Psoas muscle (tissue), 8 donors: ENCODE results near the gene CUBN. TPM values are rescaled to one million over a fixed set of nuclear protein-coding genes. Genes with fewer than 3 reads are reported as not detected.

ENCODE experiments used
- ATAC-seq, 4 donors: fragments of 200-7000 bp; cut with Tn5 transposase; one replicate each; pipeline ENCODE4 v1.9.1; 2020; ENCODE audit warnings: moderate library complexity in 3 of 4, mild to moderate bottlenecking in 2 of 4
- DNase-seq, 2 donors: peaks; one replicate each; pipeline ENCODE4 v3.0.0-alpha.2; 2020
- H3K27ac ChIP-seq: fragments of 200-600 bp; one replicate; pipeline ENCODE4 v1.8.0; 2022
- H3K27me3 ChIP-seq, 3 donors: fragments of 200-600 bp in 1 of 3; one replicate each; pipeline versions ENCODE4 v1.6.1 to v1.8.0; 2013 to 2022; ENCODE audit warnings: low read length in 2 of 3, mild to moderate bottlenecking in 2 of 3, moderate library complexity in 1 of 3; ENCODE audit not compliant: insufficient read depth in 3 of 3
- H3K36me3 ChIP-seq, 2 donors: fragments of 200-600 bp in 1 of 2; one replicate each; pipeline versions ENCODE4 v1.6.1 to v1.8.0; 2013 to 2022; ENCODE audit warnings: low read depth in 1 of 2, mild to moderate bottlenecking in 1 of 2, moderate library complexity in 1 of 2; ENCODE audit not compliant: insufficient read depth in 1 of 2
- H3K4me1 ChIP-seq: fragments of 200-600 bp; one replicate; pipeline ENCODE4 v1.8.0; 2022
- H3K4me3 ChIP-seq: fragments of 200-600 bp; one replicate; pipeline ENCODE4 v1.8.0; 2022; ENCODE audit warnings: mild to moderate bottlenecking
- H3K9me3 ChIP-seq: fragments of 200-600 bp; one replicate; pipeline ENCODE4 v1.8.0; 2022
- WGBS, 3 donors: extraction: QIAGEN DNeasy Blood & Tissue Kit; methylation state at CpG; one replicate each; pipeline versions ENCODE4 v1.1.6 to v1.1.7; 2013; 5-methylcytosine and 5-hydroxymethylcytosine counted together
- intact Hi-C, 2 donors: fragments of 100-400 bp; cut with DNase I; formaldehyde crosslinking; loops; one replicate each; pipeline versions ENCODE4 v1.11.0 to v1.14.2; 2022
- polyA plus RNA-seq, 3 donors: library from polyadenylated mRNA; stranded (reverse); fragments of 200-250 nt; gene quantifications; one replicate each; pipeline ENCODE4 v1.2.3, GENCODE V29; 2013
- total RNA-seq, 4 donors: library from RNA; stranded (reverse); fragmentation: NEBNext Ultra II Directional in 2 of 4; extraction: Animal tissue kit (Norgen Biotek cat#: 25700) in 2 of 4; gene quantifications; one replicate each; pipeline versions ENCODE4 v1.2.1 to v1.2.4, GENCODE V29; 2021 to 2023
- TF ChIP-seq, protein P1 (sequence below): fragments of 200-600 bp; IDR thresholded peaks from one replicate; pipeline ENCODE4 v1.8.0; 2022; ENCODE audit warnings: antibody characterized with exemption
- donor health status: healthy with polysubstance abuse.
- donor health status: DM: no; HTN: no; CAD: no; lungs with moderate emphysema.
- donor health status: Bipolar disorder and iron deficiency.
- donor health status: healthy.
- donor health status: DM: yes; HTN: yes; CAD: no.
- donor health status: DM: no; HTN: no; CAD: no.
- donor health status: DM: no; HTN: no; CAD: no.
- donor health status: DM: yes; HTN: yes; CAD: no.

CUBN gene
- total and polyA plus RNA-seq, 7 donors, result 0.07 to 1.1 (median 0.22) TPM

DNA sequence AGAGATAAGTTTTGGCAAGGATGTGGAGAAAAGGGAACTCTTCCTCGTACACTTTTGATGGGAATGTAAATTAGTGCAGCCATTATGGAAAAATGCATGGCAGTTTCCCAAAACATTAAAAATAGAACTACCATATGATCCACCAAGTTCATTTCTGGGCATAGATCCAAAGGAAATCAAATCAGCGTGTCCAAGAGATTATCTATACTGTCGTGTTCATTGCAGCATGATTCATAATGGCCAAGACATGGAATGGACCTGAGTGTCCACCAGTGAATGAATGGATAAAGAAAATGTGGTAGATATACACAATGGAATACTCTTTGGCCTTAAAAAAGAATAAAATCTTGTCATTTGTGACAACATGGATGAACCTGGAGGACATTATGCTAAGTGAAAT, 242.0 kb downstream of the CUBN start:
- WGBS, 3 donors, result 14 to 19% (median 16%) methylated on average over 3 of the region's 3 CpGs
- H3K9me3 ChIP-seq, result no peaks in the 10 kb centered on the region
- TF ChIP-seq, protein P1, sequence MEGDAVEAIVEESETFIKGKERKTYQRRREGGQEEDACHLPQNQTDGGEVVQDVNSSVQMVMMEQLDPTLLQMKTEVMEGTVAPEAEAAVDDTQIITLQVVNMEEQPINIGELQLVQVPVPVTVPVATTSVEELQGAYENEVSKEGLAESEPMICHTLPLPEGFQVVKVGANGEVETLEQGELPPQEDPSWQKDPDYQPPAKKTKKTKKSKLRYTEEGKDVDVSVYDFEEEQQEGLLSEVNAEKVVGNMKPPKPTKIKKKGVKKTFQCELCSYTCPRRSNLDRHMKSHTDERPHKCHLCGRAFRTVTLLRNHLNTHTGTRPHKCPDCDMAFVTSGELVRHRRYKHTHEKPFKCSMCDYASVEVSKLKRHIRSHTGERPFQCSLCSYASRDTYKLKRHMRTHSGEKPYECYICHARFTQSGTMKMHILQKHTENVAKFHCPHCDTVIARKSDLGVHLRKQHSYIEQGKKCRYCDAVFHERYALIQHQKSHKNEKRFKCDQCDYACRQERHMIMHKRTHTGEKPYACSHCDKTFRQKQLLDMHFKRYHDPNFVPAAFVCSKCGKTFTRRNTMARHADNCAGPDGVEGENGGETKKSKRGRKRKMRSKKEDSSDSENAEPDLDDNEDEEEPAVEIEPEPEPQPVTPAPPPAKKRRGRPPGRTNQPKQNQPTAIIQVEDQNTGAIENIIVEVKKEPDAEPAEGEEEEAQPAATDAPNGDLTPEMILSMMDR, result no peak
- H3K4me3 ChIP-seq, result no peak overlapping the region
- DNase-seq (no peak), ATAC-seq (no peak)
- H3K27ac ChIP-seq, result no peak overlapping the region
- no peaks in the 10 kb centered on the region for H3K36me3 ChIP-seq
- H3K27me3 ChIP-seq, result no peaks in the 10 kb centered on the region
- H3K4me1 ChIP-seq, result no peaks in the 10 kb centered on the region
- intact Hi-C loops, result no loop called here

DNA sequence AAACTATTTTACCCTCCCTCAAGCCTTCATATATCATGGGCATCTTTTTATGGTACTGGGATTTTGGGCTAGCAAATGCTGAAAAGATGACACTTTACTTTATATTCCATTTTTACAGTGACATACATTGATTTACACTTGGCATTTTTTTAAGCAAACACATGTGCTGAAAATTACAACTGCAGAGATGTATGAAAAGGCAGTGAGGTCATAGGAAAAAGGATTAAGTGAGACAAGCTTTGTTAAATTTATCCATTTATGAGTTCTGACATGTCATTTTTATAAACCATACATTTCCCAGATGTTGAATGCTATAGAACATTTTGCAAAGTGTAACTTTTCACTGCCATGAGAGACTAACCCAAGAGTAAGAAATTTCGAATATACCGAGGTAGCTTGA, 243.6 kb downstream of the CUBN start:
- TF ChIP-seq, protein P1, result no peak
- no peaks in the 10 kb centered on the region for H3K36me3 ChIP-seq

DNA sequence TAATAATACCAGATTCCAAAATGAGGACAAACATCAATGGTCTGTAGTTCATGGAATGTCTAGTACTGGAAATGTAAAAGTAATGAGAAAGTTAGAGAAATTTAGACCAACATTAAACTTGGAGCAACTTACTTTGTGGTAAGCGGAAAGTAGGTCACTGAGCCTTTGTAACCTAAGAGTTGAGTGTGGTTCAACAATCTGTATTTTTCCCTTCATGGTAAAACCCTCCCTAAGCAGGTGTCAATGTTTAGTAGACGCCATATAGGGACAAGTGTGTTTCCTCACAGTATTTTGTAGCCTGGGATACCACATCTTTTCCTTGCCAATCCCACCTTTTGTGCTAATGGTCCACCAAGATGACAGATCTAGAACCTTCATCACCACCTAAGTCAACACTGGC, 245.1 kb downstream of the CUBN start:
- intact Hi-C loops, result no loop called here
- WGBS, 3 donors, result 94 to 100% (median 98%) methylated on average over 2 of the region's 2 CpGs
- no peaks in the 10 kb centered on the region for H3K4me1 ChIP-seq
- no peaks in the 10 kb centered on the region for H3K27me3 ChIP-seq
- TF ChIP-seq, protein P1, result no peak
- no peak overlapping the region for H3K4me3 ChIP-seq
- no peak for DNase-seq
- H3K36me3 ChIP-seq, result no peaks in the 10 kb centered on the region
- no peaks in the 10 kb centered on the region for H3K9me3 ChIP-seq
- no peak overlapping the region for H3K27ac ChIP-seq
- no peak for ATAC-seq

More for the DNA sequence above, 243.6 kb downstream of the CUBN start:
- Histone ChIP-seq H3K4me3 (no peak overlapping the region), H3K9me3 (no peaks in the 10 kb centered on the region), H3K4me1 (no peaks in the 10 kb centered on the region), H3K27ac (no peak overlapping the region), H3K27me3 (no peaks in the 10 kb centered on the region)
- WGBS, 3 donors, result 46 to 53% (median 51%) methylated on average over 2 of the region's 2 CpGs
- intact Hi-C loops, result no loop called here
- ATAC-seq (no peak), DNase-seq (no peak)

DNA sequence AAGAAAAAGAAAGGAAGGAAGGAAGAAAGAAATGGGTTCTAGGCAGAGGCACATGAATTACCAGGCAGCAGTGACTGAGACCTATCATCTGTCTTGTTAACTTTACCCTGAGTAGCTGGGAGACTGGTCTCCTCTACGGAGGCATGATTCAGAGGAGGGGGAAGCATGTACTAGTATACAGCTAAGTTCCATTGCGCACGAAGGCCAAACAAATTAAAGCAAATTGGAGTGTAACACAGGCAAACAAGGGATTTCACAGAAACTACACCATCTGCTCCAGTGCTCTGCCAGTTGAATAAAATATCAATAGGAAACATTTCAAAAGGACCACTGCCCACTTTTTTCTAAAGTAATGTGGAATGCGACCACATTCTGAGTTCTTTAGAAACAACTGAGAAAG, 246.5 kb downstream of the CUBN start:
- intact Hi-C loops, result no loop called here
- TF ChIP-seq, protein P1, result no peak

DNA sequence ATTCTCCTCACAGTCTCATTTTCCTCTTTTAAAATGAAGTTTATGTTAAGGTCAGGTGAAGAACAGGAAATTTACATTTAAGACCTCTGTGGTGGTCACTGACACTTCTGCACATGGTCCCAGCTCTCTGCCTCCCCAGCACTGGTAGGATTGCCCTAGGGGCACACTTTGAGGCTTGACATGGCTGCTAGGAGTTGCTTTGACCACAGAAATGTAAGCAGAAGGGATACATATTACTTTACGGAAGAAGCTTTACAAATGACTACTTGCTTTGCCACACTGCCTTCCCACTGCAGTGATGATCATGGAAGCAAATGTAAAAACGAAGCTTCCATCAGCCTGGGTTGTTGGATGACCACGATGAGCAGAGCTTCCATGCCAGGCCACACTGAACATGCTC, 259.3 kb downstream of the CUBN start:
- no peak for DNase-seq
- no peaks in the 10 kb centered on the region for H3K27me3 ChIP-seq
- no peak for ATAC-seq
- no peaks in the 10 kb centered on the region for H3K36me3 ChIP-seq
- TF ChIP-seq, protein P1, result no peak
- intact Hi-C loops, result no loop called here
- H3K9me3 ChIP-seq, result no peaks in the 10 kb centered on the region
- no peaks in the 10 kb centered on the region for H3K4me1 ChIP-seq
- H3K4me3 ChIP-seq, result no peak overlapping the region
- 87 to 90% (median 88%) methylated on average over 3 of the region's 3 CpGs for WGBS, 3 donors
- no peak overlapping the region for H3K27ac ChIP-seq

More for the DNA sequence above, 246.5 kb downstream of the CUBN start:
- Histone ChIP-seq H3K9me3 (no peaks in the 10 kb centered on the region), H3K4me3 (no peak overlapping the region), H3K36me3 (no peaks in the 10 kb centered on the region), H3K27me3 (no peaks in the 10 kb centered on the region), H3K4me1 (no peaks in the 10 kb centered on the region), H3K27ac (no peak overlapping the region)
- no peak for ATAC-seq
- DNase-seq, result no peak
- WGBS, 3 donors, result 46 to 74% (median 50%) methylated on average over 4 of the region's 4 CpGs
